PFSK-1 (cell line): ENCODE measurements around the gene MYDGF.

Experiments
- FOXP2 ChIP-seq: optimal IDR thresholded peaks from 2 replicates; pipeline ENCODE3; 2011; ENCODE audit warnings: borderline replicate concordance, control low read depth, inconsistent platforms; ENCODE audit not compliant: insufficient read depth; ENCODE audit errors: extremely low read length, extremely low read depth
- POLR2AphosphoS5 ChIP-seq: IDR thresholded peaks from 2 replicates; pipeline ENCODE4 v1.6.1; 2012; ENCODE audit warnings: low read depth, mild to moderate bottlenecking, control low read depth, low read length, moderate library complexity
- SIN3A ChIP-seq: IDR thresholded peaks from 2 replicates; pipeline ENCODE4 v1.6.1; 2012; ENCODE audit warnings: mild to moderate bottlenecking, low read length, moderate library complexity, borderline replicate concordance; ENCODE audit not compliant: insufficient read depth
- TAF1 ChIP-seq: IDR thresholded peaks from 2 replicates; pipeline ENCODE4 v1.6.1; 2012; ENCODE audit warnings: low read length, control low read depth, borderline replicate concordance; ENCODE audit not compliant: insufficient read depth
- TF ChIP-seq, protein P1 (sequence below), 2 experiments: IDR thresholded peaks; 2 replicates each; pipeline versions ENCODE4 v1.6.1 to v1.8.0; 2011 to 2012; ENCODE audit warnings: low read depth in 2 of 2, low read length in 2 of 2, control low read depth in 1 of 2, inconsistent platforms in 1 of 2, mild to moderate bottlenecking in 1 of 2, moderate library complexity in 1 of 2; ENCODE audit not compliant: insufficient read depth in 1 of 2

DNA sequence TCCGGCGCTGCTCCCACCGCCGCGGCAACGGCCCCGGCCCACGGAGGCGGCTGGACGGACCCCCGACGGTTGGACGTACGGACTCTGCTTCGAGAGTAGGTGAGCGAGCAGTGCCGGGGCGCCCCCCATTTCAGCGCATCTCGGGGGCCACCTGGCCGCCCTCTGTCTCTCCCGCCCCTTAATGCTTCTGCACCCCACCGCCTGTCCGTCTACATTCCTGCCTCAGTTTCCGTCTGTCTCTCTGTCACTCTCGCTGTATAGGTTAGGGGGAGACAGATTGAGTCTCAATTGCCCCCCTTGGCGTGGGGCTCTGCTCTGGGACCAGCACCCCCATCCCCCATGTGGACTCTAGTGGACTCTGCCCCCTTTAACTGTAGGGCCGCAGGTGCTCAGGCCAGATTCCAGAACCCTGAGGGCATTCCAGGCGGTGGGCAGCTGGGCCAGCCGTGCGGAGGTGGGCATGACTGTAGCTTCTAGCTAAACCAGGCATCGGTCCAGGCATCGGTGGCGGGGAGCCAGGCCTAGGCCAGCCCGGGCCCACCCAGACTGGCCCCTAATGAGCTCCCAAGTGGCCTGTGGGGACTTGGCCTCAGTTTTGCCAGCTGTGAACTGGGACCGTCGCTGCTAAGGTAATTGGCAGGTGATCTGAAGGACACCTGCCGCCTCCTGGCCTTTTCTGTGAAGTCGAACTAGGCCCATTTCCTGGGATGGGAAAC lies 30.5 kb downstream of the MYDGF start:
- TF ChIP-seq, protein P1, sequence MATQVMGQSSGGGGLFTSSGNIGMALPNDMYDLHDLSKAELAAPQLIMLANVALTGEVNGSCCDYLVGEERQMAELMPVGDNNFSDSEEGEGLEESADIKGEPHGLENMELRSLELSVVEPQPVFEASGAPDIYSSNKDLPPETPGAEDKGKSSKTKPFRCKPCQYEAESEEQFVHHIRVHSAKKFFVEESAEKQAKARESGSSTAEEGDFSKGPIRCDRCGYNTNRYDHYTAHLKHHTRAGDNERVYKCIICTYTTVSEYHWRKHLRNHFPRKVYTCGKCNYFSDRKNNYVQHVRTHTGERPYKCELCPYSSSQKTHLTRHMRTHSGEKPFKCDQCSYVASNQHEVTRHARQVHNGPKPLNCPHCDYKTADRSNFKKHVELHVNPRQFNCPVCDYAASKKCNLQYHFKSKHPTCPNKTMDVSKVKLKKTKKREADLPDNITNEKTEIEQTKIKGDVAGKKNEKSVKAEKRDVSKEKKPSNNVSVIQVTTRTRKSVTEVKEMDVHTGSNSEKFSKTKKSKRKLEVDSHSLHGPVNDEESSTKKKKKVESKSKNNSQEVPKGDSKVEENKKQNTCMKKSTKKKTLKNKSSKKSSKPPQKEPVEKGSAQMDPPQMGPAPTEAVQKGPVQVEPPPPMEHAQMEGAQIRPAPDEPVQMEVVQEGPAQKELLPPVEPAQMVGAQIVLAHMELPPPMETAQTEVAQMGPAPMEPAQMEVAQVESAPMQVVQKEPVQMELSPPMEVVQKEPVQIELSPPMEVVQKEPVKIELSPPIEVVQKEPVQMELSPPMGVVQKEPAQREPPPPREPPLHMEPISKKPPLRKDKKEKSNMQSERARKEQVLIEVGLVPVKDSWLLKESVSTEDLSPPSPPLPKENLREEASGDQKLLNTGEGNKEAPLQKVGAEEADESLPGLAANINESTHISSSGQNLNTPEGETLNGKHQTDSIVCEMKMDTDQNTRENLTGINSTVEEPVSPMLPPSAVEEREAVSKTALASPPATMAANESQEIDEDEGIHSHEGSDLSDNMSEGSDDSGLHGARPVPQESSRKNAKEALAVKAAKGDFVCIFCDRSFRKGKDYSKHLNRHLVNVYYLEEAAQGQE (IDR thresholded peaks at IDR 0.05; ENCODE audit: insufficient read depth in 1 of 2, low read depth in 2 of 2, low read length in 2 of 2), result no peak
- TF ChIP-seq TAF1 (no peak), SIN3A (no peak), POLR2AphosphoS5 (no peak), FOXP2 (no peak)
